Measurements from ENCODE around the gene PSMC5.

Gene PSMC5

DNA sequence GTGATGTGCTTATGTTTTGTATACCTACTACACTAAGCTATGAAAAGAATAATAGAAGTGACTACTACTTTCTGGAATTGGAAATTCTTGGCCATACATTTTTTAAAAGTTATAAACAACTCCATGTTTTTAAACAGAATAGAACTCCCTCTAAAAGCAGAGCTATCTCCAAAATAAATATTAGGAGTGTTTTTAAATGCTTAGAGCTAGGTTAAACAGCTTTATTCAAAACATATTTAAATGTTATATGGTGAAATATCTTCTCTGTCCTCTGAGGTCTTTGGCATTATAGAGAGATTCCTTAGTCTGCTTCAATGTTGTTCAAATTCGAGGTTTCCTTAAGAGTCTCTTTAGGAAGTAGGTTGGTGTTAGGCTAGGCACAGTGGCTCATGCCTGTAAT lies 22.9 kb upstream of the PSMC5 start:
- no peak overlapping the region for H3K14ac ChIP-seq (ENCODE audit: low read length)

DNA sequence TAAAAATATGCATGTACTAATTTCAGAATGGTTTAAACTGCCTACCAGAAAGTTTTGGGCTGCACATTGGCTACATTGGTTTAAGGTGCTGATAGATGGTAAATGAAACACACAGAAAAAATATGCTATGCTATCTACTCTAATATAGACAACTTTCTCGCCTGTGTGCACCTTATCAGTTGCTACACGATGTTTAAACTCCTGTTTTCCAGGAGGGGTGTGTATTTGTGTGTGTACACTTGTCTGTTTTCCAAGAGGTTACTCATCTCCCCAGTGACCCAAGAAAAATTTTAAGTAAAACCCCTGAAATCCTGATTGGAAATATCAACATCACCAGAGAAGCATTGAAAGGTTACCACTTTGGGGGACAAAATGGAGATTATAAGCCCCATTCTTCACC lies 21.6 kb upstream of the PSMC5 start:
- Histone ChIP-seq H2BK12ac (ENCODE audit: low read length) (no peak overlapping the region), H3K4me2 (ENCODE audit: low read length) (no peak overlapping the region), H3K27me3 (ENCODE audit: insufficient read depth, low read length) (no peaks in the 10 kb centered on the region), H3K18ac (ENCODE audit: low read length) (no peak overlapping the region), H3K14ac (ENCODE audit: low read length) (no peak overlapping the region), H4K8ac (ENCODE audit: low read depth, low read length) (no peak overlapping the region), H3K79me1 (ENCODE audit: low read length) (no peaks in the 10 kb centered on the region), H2BK5ac (ENCODE audit: low read depth, low read length, poor library complexity) (no peak overlapping the region), H4K91ac (ENCODE audit: low read depth, low read length) (no peak overlapping the region), H3K79me2 (ENCODE audit: control insufficient read depth, insufficient read depth, low read length, poor library complexity) (no peaks in the 10 kb centered on the region), H3K27ac (ENCODE audit: low read depth, low read length) (no peak overlapping the region), H3K4me1 (ENCODE audit: control insufficient read depth in 1 of 2, insufficient read depth in 2 of 2, low read length in 2 of 2) (no peaks in the 10 kb centered on the region), H3K9ac (ENCODE audit: low read length) (no peak overlapping the region), H2AFZ (ENCODE audit: insufficient read depth, low read length, poor library complexity) (no peak overlapping the region), H4K12ac (ENCODE audit: low read depth, low read length) (no peak overlapping the region), H3K4me3 (ENCODE audit: low read depth, low read length) (no peak overlapping the region), H3K9me3 (ENCODE audit: insufficient read depth, low read depth, low read length) (no peaks in the 10 kb centered on the region), H2BK120ac (ENCODE audit: insufficient read depth, low read length, poor library complexity) (no peak overlapping the region), H3K4ac (ENCODE audit: low read depth, low read length) (no peak overlapping the region), H3K36me3 (ENCODE audit: control insufficient read depth in 1 of 2, insufficient read depth in 2 of 2, low read length in 2 of 2) (peaks cover 36 to 44% of the 10 kb centered on the region in 2 experiments), H2AK5ac (ENCODE audit: low read length) (no peak overlapping the region), H3K23ac (ENCODE audit: low read length) (no peak overlapping the region)
- no CpG with 5 or more reads among the region's 2 CpGs for WGBS (ENCODE audit: extremely low coverage, insufficient coverage, insufficient read length)
- DNase-seq, result no peak

More for the DNA sequence above, 22.9 kb upstream of the PSMC5 start:
- no peak overlapping the region for H4K91ac ChIP-seq (ENCODE audit: low read depth, low read length)
- no peak overlapping the region for H3K23ac ChIP-seq (ENCODE audit: low read length)
- no peak overlapping the region for H4K8ac ChIP-seq (ENCODE audit: low read depth, low read length)
- H3K9me3 ChIP-seq (ENCODE audit: insufficient read depth, low read depth, low read length), result no peaks in the 10 kb centered on the region
- H3K4me3 ChIP-seq (ENCODE audit: low read depth, low read length), result no peak overlapping the region
- no peak overlapping the region for H2AFZ ChIP-seq (ENCODE audit: insufficient read depth, low read length, poor library complexity)
- no peak overlapping the region for H3K18ac ChIP-seq (ENCODE audit: low read length)
- H3K9ac ChIP-seq (ENCODE audit: low read length), result no peak overlapping the region
- no peak overlapping the region for H2AK5ac ChIP-seq (ENCODE audit: low read length)
- H3K4ac ChIP-seq (ENCODE audit: low read depth, low read length), result no peak overlapping the region
- DNase-seq, result no peak
- H3K27me3 ChIP-seq (ENCODE audit: insufficient read depth, low read length), result no peaks in the 10 kb centered on the region
- peaks cover 32 to 47% of the 10 kb centered on the region in 2 experiments for H3K36me3 ChIP-seq (ENCODE audit: control insufficient read depth in 1 of 2, insufficient read depth in 2 of 2, low read length in 2 of 2)
- H2BK120ac ChIP-seq (ENCODE audit: insufficient read depth, low read length, poor library complexity), result no peak overlapping the region
- no peaks in the 10 kb centered on the region for H3K79me1 ChIP-seq (ENCODE audit: low read length)
- no peak overlapping the region for H2BK5ac ChIP-seq (ENCODE audit: low read depth, low read length, poor library complexity)
- no peak overlapping the region for H3K27ac ChIP-seq (ENCODE audit: low read depth, low read length)
- H3K4me2 ChIP-seq (ENCODE audit: low read length), result no peak overlapping the region
- no peaks in the 10 kb centered on the region for H3K4me1 ChIP-seq (ENCODE audit: control insufficient read depth in 1 of 2, insufficient read depth in 2 of 2, low read length in 2 of 2)
- no peak overlapping the region for H4K12ac ChIP-seq (ENCODE audit: low read depth, low read length)
- no peaks in the 10 kb centered on the region for H3K79me2 ChIP-seq (ENCODE audit: control insufficient read depth, insufficient read depth, low read length, poor library complexity)
- no CpG with 5 or more reads among the region's 1 CpG for WGBS (ENCODE audit: extremely low coverage, insufficient coverage, insufficient read length)
- no peak overlapping the region for H2BK12ac ChIP-seq (ENCODE audit: low read length)

DNA sequence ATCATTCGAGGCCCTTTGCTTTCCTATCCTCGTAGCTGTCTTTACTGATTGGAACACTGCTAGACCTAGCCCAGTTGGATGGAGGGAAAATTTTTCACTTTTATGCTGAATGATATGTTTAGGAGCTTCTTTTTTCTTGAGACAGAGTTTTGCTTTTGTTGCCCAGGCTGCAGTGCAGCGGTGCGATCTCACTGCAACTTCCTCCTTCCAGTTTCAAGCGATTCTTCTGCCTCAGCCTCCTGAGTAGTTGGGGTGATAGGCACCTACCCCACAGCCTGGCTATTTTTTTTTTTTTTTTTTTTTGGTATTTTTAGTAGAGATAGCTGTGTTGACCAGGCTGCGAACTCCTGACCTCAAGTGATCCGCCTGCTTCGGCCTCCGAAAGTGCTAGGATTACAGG lies 17.3 kb upstream of the PSMC5 start:
- no CpG with 5 or more reads among the region's 9 CpGs for WGBS (ENCODE audit: extremely low coverage, insufficient coverage, insufficient read length)
- no peak overlapping the region for H3K4me2 ChIP-seq (ENCODE audit: low read length)
- H3K79me2 ChIP-seq (ENCODE audit: control insufficient read depth, insufficient read depth, low read length, poor library complexity), result no peaks in the 10 kb centered on the region
- no peaks in the 10 kb centered on the region for H3K9me3 ChIP-seq (ENCODE audit: insufficient read depth, low read depth, low read length)
- peaks cover 36 to 59% of the 10 kb centered on the region in 2 experiments for H3K36me3 ChIP-seq (ENCODE audit: control insufficient read depth in 1 of 2, insufficient read depth in 2 of 2, low read length in 2 of 2)
- H3K79me1 ChIP-seq (ENCODE audit: low read length), result no peaks in the 10 kb centered on the region
- H3K9ac ChIP-seq (ENCODE audit: low read length), result no peak overlapping the region
- no peak for DNase-seq
- H3K4me3 ChIP-seq (ENCODE audit: low read depth, low read length), result no peak overlapping the region
- H4K8ac ChIP-seq (ENCODE audit: low read depth, low read length), result no peak overlapping the region
- H2AK5ac ChIP-seq (ENCODE audit: low read length), result no peak overlapping the region
- H3K27ac ChIP-seq (ENCODE audit: low read depth, low read length), result no peak overlapping the region
- no peak overlapping the region for H2BK12ac ChIP-seq (ENCODE audit: low read length)
- no peak overlapping the region for H3K4ac ChIP-seq (ENCODE audit: low read depth, low read length)
- no peak overlapping the region for H3K14ac ChIP-seq (ENCODE audit: low read length)
- no peak overlapping the region for H4K91ac ChIP-seq (ENCODE audit: low read depth, low read length)
- no peak overlapping the region for H2BK120ac ChIP-seq (ENCODE audit: insufficient read depth, low read length, poor library complexity)
- no peak overlapping the region for H4K12ac ChIP-seq (ENCODE audit: low read depth, low read length)
- H2BK5ac ChIP-seq (ENCODE audit: low read depth, low read length, poor library complexity), result no peak overlapping the region
- H3K18ac ChIP-seq (ENCODE audit: low read length), result no peak overlapping the region
- H2AFZ ChIP-seq (ENCODE audit: insufficient read depth, low read length, poor library complexity), result no peak overlapping the region
- no peaks in the 10 kb centered on the region for H3K27me3 ChIP-seq (ENCODE audit: insufficient read depth, low read length)
- H3K4me1 ChIP-seq (ENCODE audit: control insufficient read depth in 1 of 2, insufficient read depth in 2 of 2, low read length in 2 of 2), result no peaks in the 10 kb centered on the region
- H3K23ac ChIP-seq (ENCODE audit: low read length), result no peak overlapping the region

DNA sequence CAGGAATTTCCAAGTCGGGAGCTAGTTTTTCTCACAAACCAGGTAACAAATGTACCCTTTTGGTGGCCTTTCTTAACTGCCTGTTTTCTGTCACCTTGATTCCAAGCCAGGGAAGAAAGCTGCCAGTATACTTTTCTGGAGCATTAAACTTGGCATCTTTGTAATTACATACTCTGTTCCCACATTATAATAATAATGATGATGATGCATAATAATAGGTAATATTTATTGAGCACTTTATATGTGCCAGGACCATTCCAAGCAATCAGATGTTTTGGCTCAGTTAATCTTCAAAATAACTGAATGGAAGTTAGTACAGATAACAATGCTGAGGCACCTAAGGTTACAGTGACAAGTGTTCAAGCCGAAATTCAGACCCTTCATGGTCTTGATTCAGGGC lies 11.1 kb upstream of the PSMC5 start:
- Histone ChIP-seq H4K8ac (ENCODE audit: low read depth, low read length) (no peak overlapping the region), H3K14ac (ENCODE audit: low read length) (no peak overlapping the region), H3K27me3 (ENCODE audit: insufficient read depth, low read length) (no peaks in the 10 kb centered on the region), H3K27ac (ENCODE audit: low read depth, low read length) (no peak overlapping the region), H2BK120ac (ENCODE audit: insufficient read depth, low read length, poor library complexity) (no peak overlapping the region), H3K9ac (ENCODE audit: low read length) (no peak overlapping the region), H2BK12ac (ENCODE audit: low read length) (no peak overlapping the region), H2AFZ (ENCODE audit: insufficient read depth, low read length, poor library complexity) (no peak overlapping the region), H3K4me3 (ENCODE audit: low read depth, low read length) (no peak overlapping the region), H2BK5ac (ENCODE audit: low read depth, low read length, poor library complexity) (no peak overlapping the region), H4K12ac (ENCODE audit: low read depth, low read length) (no peak overlapping the region), H3K36me3 (ENCODE audit: control insufficient read depth in 1 of 2, insufficient read depth in 2 of 2, low read length in 2 of 2) (peaks cover 54 to 87% of the 10 kb centered on the region in 2 experiments), H3K4me1 (ENCODE audit: control insufficient read depth in 1 of 2, insufficient read depth in 2 of 2, low read length in 2 of 2) (no peaks in the 10 kb centered on the region), H3K79me1 (ENCODE audit: low read length) (no peaks in the 10 kb centered on the region), H3K79me2 (ENCODE audit: control insufficient read depth, insufficient read depth, low read length, poor library complexity) (no peaks in the 10 kb centered on the region), H3K18ac (ENCODE audit: low read length) (no peak overlapping the region), H3K9me3 (ENCODE audit: insufficient read depth, low read depth, low read length) (no peaks in the 10 kb centered on the region), H4K91ac (ENCODE audit: low read depth, low read length) (no peak overlapping the region), H3K4ac (ENCODE audit: low read depth, low read length) (no peak overlapping the region), H3K4me2 (ENCODE audit: low read length) (no peak overlapping the region), H3K23ac (ENCODE audit: low read length) (no peak overlapping the region), H2AK5ac (ENCODE audit: low read length) (no peak overlapping the region)
- DNase-seq, result no peak
- WGBS (ENCODE audit: extremely low coverage, insufficient coverage, insufficient read length), result no CpG with 5 or more reads among the region's 2 CpGs

All from trophoblast cell (in vitro differentiated cells and primary cell).